ENCODE results near the gene MACROH2A1.

Gene MACROH2A1

DNA sequence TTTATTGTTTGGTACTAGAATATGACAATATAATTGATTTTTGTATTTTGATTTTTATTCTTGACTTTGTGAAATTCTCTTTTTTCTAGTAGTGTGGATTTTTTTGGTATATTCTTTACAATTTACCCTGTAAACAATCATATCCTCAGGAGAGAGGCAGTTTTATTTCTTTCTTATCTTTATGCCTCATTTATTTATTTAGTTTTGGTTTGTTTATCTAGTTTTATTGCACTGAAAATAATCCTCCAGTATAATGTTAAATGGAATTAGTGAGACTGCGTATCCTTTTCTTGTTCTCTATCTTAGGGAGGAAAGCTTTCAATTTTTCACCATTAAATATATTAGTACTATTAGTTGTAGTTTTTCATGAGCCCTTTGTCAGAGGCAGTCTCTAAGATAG, 109.4 kb downstream of the MACROH2A1 start:
- TF ChIP-seq, protein P1, sequence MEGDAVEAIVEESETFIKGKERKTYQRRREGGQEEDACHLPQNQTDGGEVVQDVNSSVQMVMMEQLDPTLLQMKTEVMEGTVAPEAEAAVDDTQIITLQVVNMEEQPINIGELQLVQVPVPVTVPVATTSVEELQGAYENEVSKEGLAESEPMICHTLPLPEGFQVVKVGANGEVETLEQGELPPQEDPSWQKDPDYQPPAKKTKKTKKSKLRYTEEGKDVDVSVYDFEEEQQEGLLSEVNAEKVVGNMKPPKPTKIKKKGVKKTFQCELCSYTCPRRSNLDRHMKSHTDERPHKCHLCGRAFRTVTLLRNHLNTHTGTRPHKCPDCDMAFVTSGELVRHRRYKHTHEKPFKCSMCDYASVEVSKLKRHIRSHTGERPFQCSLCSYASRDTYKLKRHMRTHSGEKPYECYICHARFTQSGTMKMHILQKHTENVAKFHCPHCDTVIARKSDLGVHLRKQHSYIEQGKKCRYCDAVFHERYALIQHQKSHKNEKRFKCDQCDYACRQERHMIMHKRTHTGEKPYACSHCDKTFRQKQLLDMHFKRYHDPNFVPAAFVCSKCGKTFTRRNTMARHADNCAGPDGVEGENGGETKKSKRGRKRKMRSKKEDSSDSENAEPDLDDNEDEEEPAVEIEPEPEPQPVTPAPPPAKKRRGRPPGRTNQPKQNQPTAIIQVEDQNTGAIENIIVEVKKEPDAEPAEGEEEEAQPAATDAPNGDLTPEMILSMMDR (IDR thresholded peaks at IDR 0.05; ENCODE audit: low read depth, low read length, missing control alignments) = no peak
- no peak overlapping the region for H3K4me3 ChIP-seq (ENCODE audit: low read depth, low read length)
- no peak for DNase-seq (ENCODE audit: low read depth)
- in situ Hi-C loops (cut with HindIII; ENCODE audit: low sequenced_read_pairs) = no loop called here

DNA sequence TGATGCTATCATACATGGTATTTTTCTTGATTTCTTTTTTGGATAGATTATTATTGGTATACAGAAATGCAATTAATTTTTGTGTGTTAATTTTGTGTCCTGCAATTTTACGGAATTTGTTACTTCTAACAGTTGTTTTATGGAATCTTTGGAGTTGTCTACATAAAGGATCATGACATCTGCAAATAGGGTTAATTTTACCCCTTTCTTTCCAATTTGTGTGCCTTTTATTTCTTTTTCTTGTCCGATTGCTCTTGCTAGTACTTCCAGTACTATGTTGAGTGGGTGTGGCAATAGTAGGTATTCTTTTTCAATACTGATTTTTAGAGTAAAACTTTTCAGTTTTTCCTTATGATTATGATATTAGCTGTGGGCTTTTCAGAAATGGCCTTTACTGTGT, 111.5 kb downstream of the MACROH2A1 start:
- no peak for DNase-seq (ENCODE audit: low read depth)
- no peak overlapping the region for H3K4me3 ChIP-seq (ENCODE audit: low read depth, low read length)
- TF ChIP-seq, protein P1 (IDR thresholded peaks at IDR 0.05; ENCODE audit: low read depth, low read length, missing control alignments) = no peak
- in situ Hi-C loops (cut with HindIII; ENCODE audit: low sequenced_read_pairs) = no loop called here
